ENCODE results near the gene ATP5F1C. TPM values are rescaled to one million over a fixed set of nuclear protein-coding genes. Genes with fewer than 3 reads are reported as not detected.
"Not testable (repeated sequence)": the region's sequence is repeated elsewhere in the genome, so short reads cannot be mapped to it uniquely, and the experiment has no call there.

ATP5F1C gene
- total RNA-seq = 100 to 1,000 TPM; 249 to 323 TPM

DNA sequence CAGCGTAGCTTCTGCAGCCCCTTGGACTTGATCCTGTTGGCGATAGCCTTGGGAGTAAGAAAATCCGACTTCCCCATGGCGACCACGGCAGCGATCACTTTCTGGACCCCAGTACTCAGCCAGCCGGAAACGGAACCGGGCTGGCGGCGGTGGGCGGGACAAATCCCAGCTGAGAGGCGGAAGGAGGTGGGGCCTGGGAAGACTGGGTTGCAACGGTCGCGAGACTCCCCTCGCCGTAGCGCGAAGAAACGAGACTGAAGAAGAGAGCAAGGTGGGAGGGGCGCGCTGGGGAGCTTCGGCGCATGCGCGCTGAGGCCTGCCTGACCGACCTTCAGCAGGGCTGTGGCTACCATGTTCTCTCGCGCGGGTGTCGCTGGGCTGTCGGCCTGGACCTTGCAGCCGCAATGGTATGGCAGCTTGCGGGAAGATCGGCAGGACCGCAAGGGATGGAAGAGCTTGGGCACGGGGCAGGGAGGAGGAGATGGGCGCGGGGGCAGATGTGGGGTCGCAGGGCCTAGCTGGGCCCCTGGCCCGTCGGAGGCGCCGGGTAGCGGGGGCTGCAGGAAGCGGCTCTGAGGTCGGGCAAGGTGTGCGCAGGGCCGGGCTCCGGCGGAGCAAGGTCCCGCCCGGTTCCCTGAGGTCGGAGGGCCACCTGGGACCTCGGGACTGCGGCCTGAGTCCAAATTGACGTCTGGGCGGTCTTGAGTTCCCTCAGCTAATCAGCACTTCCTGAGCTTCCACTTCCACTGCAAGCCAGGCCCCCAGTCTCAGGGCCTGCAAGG, at the start of gene ATP5F1C, which contains the start of gene KIN:
Gene ATP5F1C (plus strand): TSS at position 321 of the 782 bp plus-strand sequence. CDS start 31 bp downstream, at position 352.
Gene KIN (minus strand): TSS at position 137 of the 782 bp plus-strand sequence. CDS start 60 bp downstream, at position 77.
- H3K27ac Mint-ChIP-seq = no peak within 1 kb of the TSS
- H3K9me3 Mint-ChIP-seq = no peaks in the 10 kb centered on the region
- H3K36me3 Mint-ChIP-seq = peaks cover 9 to 12% of the 10 kb centered on the region in 2 donors
- ATAC-seq (peak; percentile 96 to 97), DNase-seq (ENCODE audit: low spot score in 2 of 2) (peak; percentile 97 to 98)

DNA sequence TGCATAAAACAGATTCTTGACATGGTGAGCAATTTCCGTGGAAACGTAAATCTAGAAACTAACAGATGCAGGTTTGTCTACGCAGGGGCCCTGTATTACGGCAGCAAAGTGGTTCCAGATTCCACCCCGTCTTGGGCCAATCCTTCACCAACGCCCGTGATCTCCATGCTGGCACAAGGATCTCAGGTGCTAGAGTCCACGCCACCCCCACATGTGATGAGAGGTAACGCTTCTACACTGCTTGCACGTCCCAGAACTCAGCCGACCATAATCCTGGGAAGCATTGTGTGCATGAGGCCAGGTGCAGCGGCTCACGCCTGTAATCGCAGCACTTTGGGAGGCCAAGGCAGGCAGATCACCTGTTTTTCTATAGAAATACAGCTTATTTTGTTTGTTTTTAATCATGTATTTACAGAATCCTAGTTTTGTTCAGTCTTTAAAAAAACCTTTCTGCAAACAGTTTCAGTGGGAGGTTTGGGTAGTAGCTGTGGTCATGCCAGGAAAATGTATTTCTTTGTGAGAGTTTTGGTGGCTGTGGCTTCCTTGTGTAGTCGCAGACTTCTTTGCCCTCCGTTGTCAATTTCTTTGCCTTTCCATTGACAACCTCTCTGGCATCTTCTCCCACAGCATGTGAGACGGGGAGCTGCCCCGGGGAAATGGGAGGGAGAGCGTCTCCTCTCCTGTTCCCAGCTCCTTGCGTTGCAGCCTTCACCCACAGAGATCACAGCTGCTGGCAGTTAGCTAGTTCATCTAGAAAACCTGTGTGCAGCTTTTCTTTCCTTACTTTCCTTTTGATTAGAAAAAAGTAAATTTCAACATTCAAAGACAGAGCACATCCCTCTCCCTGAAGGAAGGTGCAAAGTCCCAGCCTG, 49.2 kb upstream of the ATP5F1C start:
- Mint-ChIP-seq H3K27ac (peak overlapping the region in 1 of 2 donors; percentile 44), H3K36me3 (no peaks in the 10 kb centered on the region), H3K9me3 (no peaks in the 10 kb centered on the region)
- DNase-seq (ENCODE audit: low spot score in 2 of 2) (no peak), ATAC-seq (no peak)

DNA sequence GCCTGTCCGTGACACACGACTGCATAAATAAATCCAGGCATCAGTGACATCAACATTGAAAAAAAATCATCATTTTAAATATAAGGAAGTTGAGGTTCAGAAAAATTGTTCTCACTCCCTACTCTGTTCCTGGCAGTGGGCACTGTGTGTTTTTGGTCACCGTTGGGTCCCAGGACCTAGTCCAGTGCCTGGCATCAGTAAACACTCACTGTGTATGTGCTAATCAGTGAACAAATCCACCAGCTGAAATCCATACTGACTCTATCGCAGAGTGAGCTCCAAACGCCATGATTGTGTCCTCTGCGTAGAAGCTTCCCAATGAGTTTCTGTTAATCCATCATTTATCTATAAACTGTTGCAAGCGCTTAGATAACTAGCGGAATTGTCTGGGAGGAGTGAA, 43.7 kb upstream of the ATP5F1C start:
- Mint-ChIP-seq H3K36me3 (no peaks in the 10 kb centered on the region), H3K9me3 (no peaks in the 10 kb centered on the region), H3K27ac (no peak overlapping the region)
- ATAC-seq = no peak
- DNase-seq (ENCODE audit: low spot score in 2 of 2) = no peak

GRCh38 chr10:7748637-7749036, 39.3 kb upstream of the ATP5F1C start:
- H3K9me3 Mint-ChIP-seq; H3K36me3 Mint-ChIP-seq; ATAC-seq; DNase-seq (ENCODE audit: low spot score in 2 of 2): not testable (repeated sequence)
- peak overlapping the region in 1 of 2 donors; percentile 50 for H3K27ac Mint-ChIP-seq

DNA sequence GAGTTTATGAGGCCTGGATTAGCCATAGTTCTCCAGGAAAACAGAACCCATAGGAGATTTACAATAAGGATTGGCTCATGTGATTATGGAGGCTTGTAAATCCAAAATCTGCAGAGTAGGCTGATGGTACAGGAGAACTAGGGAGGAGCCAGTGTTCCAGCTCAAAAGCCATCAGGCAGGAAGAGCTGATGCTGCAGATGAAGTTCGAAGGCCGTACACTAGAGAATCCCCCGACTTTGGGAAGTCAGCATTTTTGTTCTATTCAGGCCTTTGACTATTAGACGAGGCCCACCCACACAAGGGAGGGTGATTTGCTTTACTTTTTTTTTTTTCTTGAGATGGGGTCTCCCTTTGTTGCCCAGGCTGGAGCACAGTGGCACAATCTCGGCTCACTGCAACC, 37.8 kb upstream of the ATP5F1C start:
- ATAC-seq = no peak
- Mint-ChIP-seq H3K9me3 (no peaks in the 10 kb centered on the region), H3K27ac (no peak overlapping the region), H3K36me3 (no peaks in the 10 kb centered on the region)
- no peak for DNase-seq (ENCODE audit: low spot score in 2 of 2)

GRCh38 chr10:7752251-7752650, 35.7 kb upstream of the ATP5F1C start:
- ATAC-seq = no peak
- peak overlapping the region in 1 of 2 donors; percentile 44 for H3K27ac Mint-ChIP-seq
- no peaks in the 10 kb centered on the region for H3K9me3 Mint-ChIP-seq
- DNase-seq (ENCODE audit: low spot score in 2 of 2) = no peak
- H3K36me3 Mint-ChIP-seq = no peaks in the 10 kb centered on the region

DNA sequence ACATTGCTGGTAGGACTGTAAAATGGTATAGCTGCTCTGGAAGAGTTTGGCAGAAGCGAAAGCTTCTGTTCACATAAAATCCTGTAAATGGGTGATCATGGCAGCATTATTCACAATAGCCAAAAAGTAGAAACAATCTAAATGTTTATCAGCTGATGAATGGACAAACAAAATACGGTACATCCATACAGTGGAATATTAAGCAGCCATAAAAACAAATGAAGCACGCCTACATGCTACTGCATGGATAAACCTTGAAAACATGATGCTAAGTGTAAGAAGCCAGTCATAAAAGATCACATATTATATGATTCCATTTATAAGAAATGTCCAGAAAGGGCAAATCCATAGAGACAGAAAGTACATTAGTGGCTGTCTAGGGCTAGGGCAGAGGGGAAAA, 32.9 kb upstream of the ATP5F1C start:
- no peaks in the 10 kb centered on the region for H3K36me3 Mint-ChIP-seq
- DNase-seq (ENCODE audit: low spot score in 2 of 2) (no peak), ATAC-seq (no peak)

GRCh38 chr10:7756360-7756992, 31.5 kb upstream of the ATP5F1C start:
- ATAC-seq (no peak), DNase-seq (ENCODE audit: low spot score in 2 of 2) (peak in 1 of 2 donors; percentile 8)
- no peaks in the 10 kb centered on the region for H3K36me3 Mint-ChIP-seq
- H3K9me3 Mint-ChIP-seq = no peaks in the 10 kb centered on the region
- no peak overlapping the region for H3K27ac Mint-ChIP-seq

More for the DNA sequence above, 32.9 kb upstream of the ATP5F1C start:
- Mint-ChIP-seq H3K9me3 (no peaks in the 10 kb centered on the region), H3K27ac (no peak overlapping the region)

GRCh38 chr10:7763929-7764328, 24.0 kb upstream of the ATP5F1C start:
- ATAC-seq (no peak), DNase-seq (ENCODE audit: low spot score in 2 of 2) (no peak)
- no peaks in the 10 kb centered on the region for H3K9me3 Mint-ChIP-seq
- peaks cover 0 to 4% of the 10 kb centered on the region in 2 donors for H3K36me3 Mint-ChIP-seq
- no peak overlapping the region for H3K27ac Mint-ChIP-seq

GRCh38 chr10:7766241-7766640, 21.7 kb upstream of the ATP5F1C start:
- DNase-seq (ENCODE audit: low spot score in 2 of 2) (no peak), ATAC-seq (no peak)
- Mint-ChIP-seq H3K9me3 (no peaks in the 10 kb centered on the region), H3K36me3 (peaks cover 0 to 11% of the 10 kb centered on the region in 2 donors), H3K27ac (no peak overlapping the region)

GRCh38 chr10:7767209-7767608, 20.8 kb upstream of the ATP5F1C start:
- H3K9me3 Mint-ChIP-seq = no peaks in the 10 kb centered on the region
- H3K36me3 Mint-ChIP-seq = peaks cover 0 to 11% of the 10 kb centered on the region in 2 donors
- no peak for DNase-seq (ENCODE audit: low spot score in 2 of 2)
- ATAC-seq = no peak
- H3K27ac Mint-ChIP-seq = no peak overlapping the region

DNA sequence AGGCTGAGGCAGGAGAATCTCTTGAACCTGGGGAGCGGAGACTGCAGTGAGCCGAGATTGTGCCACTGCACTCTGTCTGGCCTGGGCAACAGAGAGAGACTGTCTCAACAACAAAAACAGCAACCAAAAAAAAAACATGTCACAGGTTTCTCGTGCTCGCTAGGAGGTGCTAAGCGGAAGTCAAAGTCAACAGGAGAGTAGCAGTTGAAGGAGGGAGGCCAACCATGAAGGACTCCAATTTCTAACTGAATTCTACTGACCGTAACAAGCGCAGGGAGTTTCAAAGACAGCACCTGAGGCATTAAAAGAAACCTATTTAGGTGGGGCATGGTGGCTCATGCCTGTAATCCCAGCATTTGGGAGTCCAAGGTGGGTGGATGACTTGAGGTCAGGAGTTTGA, 19.6 kb upstream of the ATP5F1C start:
- ATAC-seq = no peak

DNA sequence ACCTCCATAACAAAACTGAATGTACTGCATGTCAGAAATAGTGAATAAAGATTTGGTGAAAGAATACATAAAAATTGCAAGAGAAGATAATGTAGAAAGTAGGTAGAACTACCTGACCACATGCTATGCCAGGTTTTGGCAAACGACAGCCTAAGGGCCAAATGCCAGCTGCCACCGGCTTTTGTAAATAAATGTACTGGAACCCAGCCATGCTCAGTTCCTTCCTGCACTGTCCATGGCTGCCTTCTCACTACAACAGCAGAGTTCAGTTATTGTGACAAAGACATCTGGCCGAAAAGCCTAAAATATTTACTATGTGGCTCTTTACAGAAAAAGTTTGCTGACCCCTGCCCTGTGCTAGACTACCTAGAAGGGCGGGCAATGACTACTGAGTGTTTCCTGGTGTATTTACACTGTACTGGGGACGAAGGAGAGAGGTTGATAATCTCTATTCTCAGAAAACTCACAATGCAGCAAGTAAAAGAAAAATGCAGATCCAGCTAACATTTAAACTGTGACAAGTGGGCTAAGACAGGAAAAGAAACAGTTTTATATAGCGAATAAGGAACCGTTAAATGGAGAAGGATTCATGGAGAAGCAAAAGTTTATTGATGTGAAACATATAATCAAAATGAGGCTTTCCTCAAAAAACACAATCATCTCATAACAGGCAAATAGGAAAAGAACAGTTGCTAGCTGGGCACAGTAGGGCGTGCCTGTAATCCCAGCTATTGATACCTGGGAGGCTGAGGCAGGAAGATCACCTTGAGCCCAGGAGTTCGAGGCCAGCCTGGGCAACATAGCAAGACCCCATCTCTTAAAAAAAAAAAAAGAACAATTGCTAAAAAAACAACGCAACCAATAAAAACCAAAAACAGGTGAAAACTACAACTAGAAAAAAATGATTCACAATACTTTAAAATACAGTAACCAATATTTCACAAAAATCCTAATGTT, 13.9 kb upstream of the ATP5F1C start:
- peaks cover 0 to 10% of the 10 kb centered on the region in 2 donors for H3K36me3 Mint-ChIP-seq
- H3K9me3 Mint-ChIP-seq = no peaks in the 10 kb centered on the region
- no peak for DNase-seq (ENCODE audit: low spot score in 2 of 2)
- no peak overlapping the region for H3K27ac Mint-ChIP-seq
- ATAC-seq = no peak

More for the DNA sequence above, 19.6 kb upstream of the ATP5F1C start:
- DNase-seq (ENCODE audit: low spot score in 2 of 2) = no peak
- no peaks in the 10 kb centered on the region for H3K9me3 Mint-ChIP-seq
- H3K27ac Mint-ChIP-seq = peak overlapping the region in 1 of 2 donors; percentile 36
- peaks cover 0 to 11% of the 10 kb centered on the region in 2 donors for H3K36me3 Mint-ChIP-seq

DNA sequence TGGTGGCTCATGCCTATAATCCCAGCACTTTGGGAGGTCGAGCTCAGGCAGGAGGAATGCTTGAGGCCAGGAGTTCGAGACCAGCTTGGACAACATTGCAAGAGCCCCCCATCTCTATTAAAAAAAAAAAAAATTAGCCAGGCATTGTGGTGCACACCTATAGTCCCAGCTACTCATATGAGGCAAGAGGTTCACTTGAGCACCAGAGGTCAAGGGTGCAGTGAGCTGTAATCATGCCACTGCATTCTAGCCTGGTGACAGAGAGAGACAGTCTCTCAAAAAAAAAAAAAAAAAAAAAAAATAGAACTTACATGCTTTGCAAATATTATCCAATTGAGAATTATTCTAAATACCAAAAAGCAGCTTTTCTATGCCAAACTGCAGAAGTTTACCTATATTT, 11.2 kb upstream of the ATP5F1C start:
- H3K27ac Mint-ChIP-seq = no peak overlapping the region
- no peaks in the 10 kb centered on the region for H3K9me3 Mint-ChIP-seq
- ATAC-seq = no peak
- H3K36me3 Mint-ChIP-seq = peaks cover 11 to 12% of the 10 kb centered on the region in 2 donors
- no peak for DNase-seq (ENCODE audit: low spot score in 2 of 2)

DNA sequence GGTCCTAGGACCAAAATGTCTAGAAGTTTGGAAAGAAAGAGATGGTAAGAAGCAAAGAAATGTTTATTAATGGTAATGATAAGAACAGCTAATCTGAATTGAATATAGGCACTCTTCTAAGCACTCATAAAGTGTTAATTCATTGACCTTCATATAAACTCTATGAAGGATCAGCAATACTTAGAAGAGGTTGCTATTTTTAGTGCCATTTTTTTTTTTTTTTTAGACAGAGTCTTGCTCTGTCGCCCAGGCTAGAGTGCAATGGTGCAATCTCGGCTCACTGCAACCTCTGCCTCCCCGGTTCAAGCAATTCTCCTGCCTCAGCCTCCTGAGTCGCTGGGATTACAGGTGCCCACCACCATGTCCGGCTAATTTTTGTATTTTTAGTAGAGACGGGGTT, 5.8 kb upstream of the ATP5F1C start:
- DNase-seq (ENCODE audit: low spot score in 2 of 2); ATAC-seq; H3K27ac Mint-ChIP-seq; H3K9me3 Mint-ChIP-seq: not testable (repeated sequence)
- peaks cover 11 to 12% of the 10 kb centered on the region in 2 donors for H3K36me3 Mint-ChIP-seq

DNA sequence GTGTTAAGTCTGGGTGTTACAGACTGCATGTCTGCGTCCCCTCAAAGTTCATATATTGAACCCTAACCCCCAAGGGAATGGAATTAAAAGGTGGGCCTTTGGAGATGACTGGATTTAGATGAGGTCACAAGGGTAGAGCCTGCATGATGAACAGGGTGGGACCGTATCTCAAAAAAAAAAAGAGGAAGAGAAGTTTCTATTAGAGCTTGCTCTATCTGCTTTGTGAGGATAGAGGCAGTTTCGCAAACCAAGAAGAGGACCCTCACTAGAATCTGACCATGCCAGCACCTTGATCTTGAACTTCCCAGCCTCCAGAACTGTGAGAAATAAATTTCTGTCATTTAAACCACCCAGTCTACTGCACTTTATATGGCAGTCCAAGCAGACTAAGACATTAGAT, 1.5 kb upstream of the ATP5F1C start:
- H3K36me3 Mint-ChIP-seq = peaks cover 9 to 12% of the 10 kb centered on the region in 2 donors
- DNase-seq (ENCODE audit: low spot score in 2 of 2) (no peak), ATAC-seq (no peak)
- no peaks in the 10 kb centered on the region for H3K9me3 Mint-ChIP-seq
- H3K27ac Mint-ChIP-seq = no peak overlapping the region
